ENCODE measurements around the gene ELAVL2. TPM values are rescaled to one million over a fixed set of nuclear protein-coding genes. Genes with fewer than 3 reads are reported as not detected.

The ELAVL2 gene
- total RNA-seq, 1 donor from 2014 or later: 11.6 TPM

GRCh38 chr9:23643656-23644258 lies 182.3 kb downstream of the ELAVL2 start:
- no peak overlapping the region for H3K27ac Mint-ChIP-seq
- no peak overlapping the region for H3K4me3 Mint-ChIP-seq
- no peaks in the 10 kb centered on the region for H3K36me3 Mint-ChIP-seq
- no peaks in the 10 kb centered on the region for H3K4me1 Mint-ChIP-seq (ENCODE audit: unreplicated experiment)
- no peaks in the 10 kb centered on the region for H3K27me3 Mint-ChIP-seq
- no peak for TF ChIP-seq CTCF (conservative IDR thresholded peaks at IDR 0.05)
- no peak for DNase-seq (ENCODE audit: extremely low spot score, unreplicated experiment)
- peaks cover 4% of the 10 kb centered on the region for H3K9me3 Mint-ChIP-seq
